Breast epithelium (tissue), 4 donors: ENCODE results near the gene FAM47E. TPM values are rescaled to one million over a fixed set of nuclear protein-coding genes. Genes with fewer than 3 reads are reported as not detected.

Experiments used
- DNase-seq, 2 donors: peaks; one replicate each; pipeline ENCODE4 v3.0.0-alpha.2; 2019; ENCODE audit warnings: low spot score in 2 of 2
- H3K27ac ChIP-seq, 2 donors: fragments of 200-600 bp; sonication (generic) in 1 of 2; one replicate each; pipeline ENCODE4 v1.5.1; 2016 to 2019; ENCODE audit warnings: mild to moderate bottlenecking in 1 of 2
- H3K27me3 ChIP-seq, 2 donors: fragments of 200-600 bp; sonication (generic) in 1 of 2; one replicate each; pipeline versions ENCODE4 v1.5.1 to v1.6.0; 2017 to 2019; ENCODE audit warnings: control low read depth in 1 of 2, mild to moderate bottlenecking in 1 of 2
- H3K36me3 ChIP-seq: fragments of 200-600 bp; one replicate; pipeline ENCODE4 v1.5.1; 2019
- H3K4me1 ChIP-seq, 2 donors: fragments of 200-600 bp; sonication (generic); one replicate each; pipeline ENCODE4 v1.5.1; 2016 to 2019; ENCODE audit warnings: control low read depth in 1 of 2
- H3K4me3 ChIP-seq, 3 donors: fragments of 200-600 bp; sonication (generic); 1 replicate in 2 of 3; 2 replicates in 1 of 3; pipeline ENCODE4 v1.5.1; 2016 to 2019; ENCODE audit warnings: mild to moderate bottlenecking in 3 of 3, moderate library complexity in 2 of 3
- H3K9me3 ChIP-seq, 2 donors: fragments of 200-600 bp; sonication (generic) in 1 of 2; one replicate each; pipeline ENCODE4 v1.5.1; 2016 to 2019; ENCODE audit warnings: control low read depth in 1 of 2
- CTCF ChIP-seq, 3 donors: fragments of 450-650 bp; IDR thresholded peaks; one replicate each; pipeline ENCODE4 v1.5.1; 2016 to 2017; ENCODE audit warnings: antibody characterized with exemption in 3 of 3, mild to moderate bottlenecking in 3 of 3, moderate library complexity in 3 of 3
- POLR2A ChIP-seq: fragments of 450-650 bp; IDR thresholded peaks from one replicate; pipeline ENCODE4 v1.6.1; 2016; ENCODE audit warnings: antibody characterized with exemption, mild to moderate bottlenecking, moderate library complexity
- POLR2AphosphoS5 ChIP-seq, 3 donors: sonication (generic); formaldehyde crosslinking; IDR thresholded peaks; one replicate each; pipeline ENCODE4 v1.6.1; 2017; ENCODE audit warnings: antibody characterized with exemption in 3 of 3
- intact Hi-C: fragments of 100-400 bp; cut with DNase I; formaldehyde crosslinking; loops from one replicate; pipeline ENCODE4 v1.15.1; 2023; ENCODE audit warnings: low total_unique reads
- total RNA-seq, 3 donors: library from RNA; depleted of rRNA; stranded (reverse); fragments of >200 nt; gene quantifications; one replicate each; pipeline ENCODE4 v1.1.0, GENCODE V29; 2016

The FAM47E gene
- total RNA-seq, 3 donors from 2014 or later, result 6.1 to 17.9 (median 9.5) TPM

- TF ChIP-seq POLR2A (no peak), CTCF (IDR thresholded peaks at IDR 0.05) (no peak), POLR2AphosphoS5 (IDR thresholded peaks at IDR 0.05) (no peak)
- no peaks in the 10 kb centered on the region for H3K4me1 ChIP-seq
Measured at GRCh38 chr4:76275486-76276124, 24.1 kb downstream of the FAM47E start.

GRCh38 chr4:76276813-76277212 lies 25.3 kb downstream of the FAM47E start:
- Histone ChIP-seq H3K9me3 (no peaks in the 10 kb centered on the region), H3K4me1 (no peaks in the 10 kb centered on the region), H3K4me3 (no peak overlapping the region), H3K27ac (no peak overlapping the region), H3K27me3 (no peaks in the 10 kb centered on the region), H3K36me3 (no peaks in the 10 kb centered on the region)
- DNase-seq, result no peak
- TF ChIP-seq POLR2A (no peak), CTCF (IDR thresholded peaks at IDR 0.05) (no peak), POLR2AphosphoS5 (IDR thresholded peaks at IDR 0.05) (no peak)
- intact Hi-C loops, result no loop called here

More at GRCh38 chr4:76275486-76276124, 24.1 kb downstream of the FAM47E start:
- no peaks in the 10 kb centered on the region for H3K27me3 ChIP-seq
- H3K36me3 ChIP-seq, result no peaks in the 10 kb centered on the region
- no peak for DNase-seq
- no peak overlapping the region for H3K4me3 ChIP-seq
- no peaks in the 10 kb centered on the region for H3K9me3 ChIP-seq
- H3K27ac ChIP-seq, result no peak overlapping the region
- intact Hi-C loops, result no loop called here

GRCh38 chr4:76277667-76278066 lies 26.1 kb downstream of the FAM47E start:
- TF ChIP-seq CTCF (IDR thresholded peaks at IDR 0.05), result no peak
- TF ChIP-seq POLR2AphosphoS5 (IDR thresholded peaks at IDR 0.05), result no peak
- no peak for TF ChIP-seq POLR2A

GRCh38 chr4:76278583-76278982 lies 27.1 kb downstream of the FAM47E start:
- intact Hi-C loops, result no loop called here
- TF ChIP-seq POLR2AphosphoS5 (IDR thresholded peaks at IDR 0.05), result no peak
- no peak for TF ChIP-seq POLR2A
- TF ChIP-seq CTCF (IDR thresholded peaks at IDR 0.05), result no peak
- no peak overlapping the region for H3K27ac ChIP-seq
- no peaks in the 10 kb centered on the region for H3K4me1 ChIP-seq
- no peak for DNase-seq
- H3K4me3 ChIP-seq, result no peak overlapping the region
- no peaks in the 10 kb centered on the region for H3K9me3 ChIP-seq
- no peaks in the 10 kb centered on the region for H3K27me3 ChIP-seq
- H3K36me3 ChIP-seq, result no peaks in the 10 kb centered on the region

More at GRCh38 chr4:76277667-76278066, 26.1 kb downstream of the FAM47E start:
- no peak overlapping the region for H3K4me3 ChIP-seq
- H3K27me3 ChIP-seq, result no peaks in the 10 kb centered on the region
- no peaks in the 10 kb centered on the region for H3K36me3 ChIP-seq
- no peaks in the 10 kb centered on the region for H3K4me1 ChIP-seq
- no peak for DNase-seq
- intact Hi-C loops, result no loop called here
- no peaks in the 10 kb centered on the region for H3K9me3 ChIP-seq
- no peak overlapping the region for H3K27ac ChIP-seq

GRCh38 chr4:76279462-76279861 lies 27.9 kb downstream of the FAM47E start:
- Histone ChIP-seq H3K9me3 (no peaks in the 10 kb centered on the region), H3K27ac (no peak overlapping the region), H3K4me3 (no peak overlapping the region), H3K27me3 (no peaks in the 10 kb centered on the region), H3K36me3 (no peaks in the 10 kb centered on the region), H3K4me1 (no peaks in the 10 kb centered on the region)
- DNase-seq, result no peak
- intact Hi-C loops, result no loop called here
- TF ChIP-seq POLR2A (no peak), POLR2AphosphoS5 (IDR thresholded peaks at IDR 0.05) (no peak), CTCF (IDR thresholded peaks at IDR 0.05) (no peak)
